HCT116 (cell line): ENCODE measurements around the gene PRKCD. TPM values are rescaled to one million over a fixed set of nuclear protein-coding genes. Genes with fewer than 3 reads are reported as not detected.

Experiments used
- ATAC-seq: fragments of 200-7000 bp; cut with Tn5 transposase; 2 replicates; pipeline ENCODE4 v1.9.1; 2020; ENCODE audit warnings: mild to moderate bottlenecking, moderate library complexity
- BruUV-seq: library from RNA; stranded (reverse); fragments of 400-500 nt; replicated peaks from 2 replicates; lab custom pipeline; 2021; lab: Mats Ljungman, UMichigan
- CTCF ChIA-PET: fragments of 300-600 bp; sonication (Branson Sonifier 250); formaldehyde crosslinking; loops from one replicate; lab custom pipeline; 2021; ENCODE audit warnings: antibody characterized with exemption; lab: Charles Lee
- POLR2A ChIA-PET: fragments of 300-600, 350-600 bp; sonication (Branson Sonifier 250); formaldehyde crosslinking; loops from one replicate; lab custom pipeline; 2021; ENCODE audit warnings: antibody characterized with exemption; lab: Charles Lee
- RAD21 ChIA-PET, 2 experiments: fragments of 300-600 bp; sonication (Branson Sonifier 250); formaldehyde crosslinking; loops; one replicate each; lab custom pipeline; 2023; ENCODE audit warnings: low total read pairs in 2 of 2; ENCODE audit not compliant: uncharacterized antibody in 2 of 2, unreplicated experiment in 2 of 2, low non-redundant PET in 1 of 2; lab: Charles Lee
- DNase-seq: peaks from one replicate; pipeline ENCODE4 v3.0.0-alpha.2; 2010; ENCODE audit warnings: low read depth, low spot score
- H2AFZ ChIP-seq: fragments of 200-600 bp; shearing (Covaris generic), sonication (generic); 2 replicates; pipeline ENCODE4 v1.6.1; 2017; ENCODE audit warnings: low read depth, mixed run types, mixed read lengths, antibody characterized with exemption, low read length; ENCODE audit not compliant: poor library complexity, severe bottlenecking
- H3K27ac ChIP-seq: 2 replicates; pipeline ENCODE4 v1.5.1; 2012; ENCODE audit warnings: low read depth, low read length
- H3K27me3 ChIP-seq: fragments of 200-600 bp; sonication (generic); 2 replicates; pipeline ENCODE4 v1.6.1; 2016; ENCODE audit warnings: mixed run types, low read length, mixed read lengths; ENCODE audit not compliant: insufficient read depth
- H3K36me3 ChIP-seq, 2 experiments: fragments of 200-500 bp in 1 of 2; fragments of 200-600 bp in 1 of 2; sonication (Bioruptor generic) in 1 of 2; sonication (generic) in 1 of 2; 2 replicates each; pipeline versions ENCODE4 v1.5.1 to v1.6.1; 2014 to 2016; ENCODE audit warnings: low read length in 2 of 2, inconsistent platforms in 1 of 2, mixed read lengths in 1 of 2, mixed run types in 1 of 2; ENCODE audit not compliant: insufficient read depth in 2 of 2, control insufficient read depth in 1 of 2
- H3K4me1 ChIP-seq, 2 experiments: fragments of 200-600 bp in 1 of 2; sonication (generic) in 1 of 2; 2 replicates each; pipeline versions ENCODE4 v1.5.1 to v1.6.1; 2012 to 2017; ENCODE audit warnings: low read length in 2 of 2, inconsistent platforms in 1 of 2, mild to moderate bottlenecking in 1 of 2, mixed read lengths in 1 of 2, mixed run types in 1 of 2, moderate library complexity in 1 of 2; ENCODE audit not compliant: insufficient read depth in 2 of 2, control insufficient read depth in 1 of 2
- H3K4me2 ChIP-seq: fragments of 200-600 bp; sonication (generic); 2 replicates; pipeline ENCODE4 v1.6.1; 2017; ENCODE audit warnings: mixed run types, low read length, mixed read lengths
- H3K4me3 ChIP-seq, 2 experiments: fragments of 200-600 bp in 1 of 2; sonication (generic) in 1 of 2; replicated peaks in 1 of 2; 2 replicates each; pipeline ENCODE4 v1.5.1; 2011 to 2016; ENCODE audit warnings: low read length in 2 of 2, control low read depth in 1 of 2, low read depth in 1 of 2, mild to moderate bottlenecking in 1 of 2, mixed read lengths in 1 of 2, mixed run types in 1 of 2
- H3K79me2 ChIP-seq: fragments of 200-600 bp; sonication (generic); 2 replicates; pipeline ENCODE4 v1.6.1; 2017; ENCODE audit warnings: mild to moderate bottlenecking, mixed run types, low read length, moderate library complexity, mixed read lengths; ENCODE audit not compliant: insufficient read depth
- H3K9ac ChIP-seq: fragments of 200-600 bp; sonication (generic); 2 replicates; pipeline ENCODE4 v1.6.1; 2016; ENCODE audit warnings: low read length, mixed read lengths
- H3K9me2 ChIP-seq: fragments of 200-600 bp; sonication (generic), shearing (Covaris generic); 2 replicates; pipeline ENCODE4 v1.6.1; 2017; ENCODE audit warnings: mixed run types, mild to moderate bottlenecking, moderate library complexity; ENCODE audit not compliant: insufficient read depth
- H3K9me3 ChIP-seq, 2 experiments: fragments of 200-500 bp in 1 of 2; fragments of 200-600 bp in 1 of 2; sonication (Bioruptor generic) in 1 of 2; sonication (generic) in 1 of 2; 2 replicates each; pipeline ENCODE4 v1.6.1; 2014 to 2017; ENCODE audit warnings: low read length in 2 of 2, mixed read lengths in 2 of 2, inconsistent platforms in 1 of 2, low read depth in 1 of 2, mild to moderate bottlenecking in 1 of 2, mixed run types in 1 of 2, moderate library complexity in 1 of 2; ENCODE audit not compliant: control insufficient read depth in 1 of 2, insufficient read depth in 1 of 2
- H4K20me1 ChIP-seq: fragments of 200-600 bp; sonication (generic), shearing (Covaris generic); 2 replicates; pipeline ENCODE4 v1.6.1; 2017; ENCODE audit warnings: mixed run types, mild to moderate bottlenecking, moderate library complexity; ENCODE audit not compliant: insufficient read depth
- CEBPB ChIP-seq: IDR thresholded peaks from 2 replicates; pipeline ENCODE4 v1.6.1; 2012; ENCODE audit warnings: low read depth
- CTCF ChIP-seq, 3 experiments: fragments of 200-600 bp in 1 of 3; sonication (generic) in 1 of 3; IDR thresholded peaks in 2 of 3; conservative IDR thresholded peaks in 1 of 3; 2 replicates each; pipeline ENCODE4 v1.5.1; 2012 to 2017; ENCODE audit warnings: low read depth in 2 of 3, low read length in 2 of 3, antibody characterized with exemption in 1 of 3, borderline replicate concordance in 1 of 3, control low read depth in 1 of 3, mild to moderate bottlenecking in 1 of 3, mixed read lengths in 1 of 3, mixed run types in 1 of 3, moderate library complexity in 1 of 3; ENCODE audit not compliant: insufficient read depth in 1 of 3
- ELF1 ChIP-seq: IDR thresholded peaks from 2 replicates; pipeline ENCODE4 v1.6.1; 2012; ENCODE audit warnings: low read depth, borderline replicate concordance
- EZH2 ChIP-seq: fragments of 200-600 bp; sonication (generic); IDR thresholded peaks from 2 replicates; pipeline ENCODE4 v1.6.1; 2017; ENCODE audit warnings: antibody characterized with exemption, mixed run types
- FOSL1 ChIP-seq: IDR thresholded peaks from 2 replicates; pipeline ENCODE4 v1.6.1; 2012; ENCODE audit warnings: low read depth
- JUND ChIP-seq: IDR thresholded peaks from 2 replicates; pipeline ENCODE4 v1.6.1; 2012
- MAX ChIP-seq: IDR thresholded peaks from 2 replicates; pipeline ENCODE4 v1.6.1; 2012
- POLR2AphosphoS5 ChIP-seq: IDR thresholded peaks from 2 replicates; pipeline ENCODE4 v1.6.1; 2011; ENCODE audit warnings: mild to moderate bottlenecking, low read depth, low read length, moderate library complexity
- REST ChIP-seq: IDR thresholded peaks from 2 replicates; pipeline ENCODE4 v1.6.1; 2012; ENCODE audit warnings: low read depth
- SRF ChIP-seq: IDR thresholded peaks from 2 replicates; pipeline ENCODE4 v1.6.1; 2012; ENCODE audit warnings: low read depth
- ZBTB33 ChIP-seq: IDR thresholded peaks from 2 replicates; pipeline ENCODE4 v1.6.1; 2011; ENCODE audit warnings: mild to moderate bottlenecking, low read length, moderate library complexity; ENCODE audit not compliant: insufficient replicate concordance; ENCODE audit errors: extremely low read depth
- ZNF274 ChIP-seq: fragments of 200-500 bp; sonication (Bioruptor generic); IDR thresholded peaks from 2 replicates; pipeline ENCODE4 v1.6.1; 2014; ENCODE audit warnings: mild to moderate bottlenecking, low read depth, low read length, inconsistent platforms
- intact Hi-C: fragments of 100-400 bp; cut with micrococcal nuclease; formaldehyde crosslinking; loops from 2 replicates; pipeline ENCODE4 v1.10.0; 2022
- total RNA-seq: library from RNA; stranded (reverse); gene quantifications from one replicate; pipeline ENCODE4 v1.2.1, GENCODE V29; 2021; ENCODE audit not compliant: unreplicated experiment

The PRKCD gene
- total RNA-seq, 1 experiment from 2014 or later = 34.4 TPM

- no peak for TF ChIP-seq CTCF (IDR thresholded peaks at IDR 0.05 in 2 of 3, conservative IDR thresholded peaks at IDR 0.05 in 1 of 3; ENCODE audit: borderline replicate concordance in 1 of 3, insufficient read depth in 1 of 3, low read depth in 2 of 3, low read length in 2 of 3)
- no peak for TF ChIP-seq SRF
Observed at GRCh38 chr3:53169045-53169831, 8.2 kb downstream of the PRKCD start (continued).

- Histone ChIP-seq H3K9me2 (no peaks in the 10 kb centered on the region), H3K4me1 (peaks cover 0 to 8% of the 10 kb centered on the region in 2 experiments; a peak in 1 of 4 replicates), H3K4me2 (no peak overlapping the region), H3K9me3 (no peaks in the 10 kb centered on the region), H2AFZ (no peak overlapping the region), H3K27me3 (no peaks in the 10 kb centered on the region), H3K4me3 (no peak overlapping the region), H3K9ac (no peak overlapping the region), H3K36me3 (peaks cover 0 to 3% of the 10 kb centered on the region in 2 experiments; a peak in 1 of 4 replicates), H3K27ac (no peak overlapping the region), H3K79me2 (peaks cover 42% of the 10 kb centered on the region; the same call in 1 of the 2 replicates), H4K20me1 (no peaks in the 10 kb centered on the region)
- intact Hi-C loops = no loop called here
- ChIA-PET POLR2A (interaction anchor here (1.3 kb wide), 1 partner anchor 9 kb away, joined by 4 read pairs; no protein-coding TSS in a partner anchor), RAD21 (no interaction called here), CTCF (no interaction called here)
- ATAC-seq (no peak), DNase-seq (no peak)
- no TSS peak for BruUV-seq
- TF ChIP-seq SRF (no peak), EZH2 (no peak), ELF1 (no peak), ZBTB33 (no peak), POLR2AphosphoS5 (no peak), MAX (no peak), JUND (no peak), ZNF274 (no peak), REST (no peak), CEBPB (no peak), FOSL1 (no peak)
Observed at GRCh38 chr3:53169832-53170324, 8.9 kb downstream of the PRKCD start.
